Lung (tissue), 12 donors: ENCODE results near the gene ADGRL2. TPM values are rescaled to one million over a fixed set of nuclear protein-coding genes. Genes with fewer than 3 reads are reported as not detected.
"Not testable (repeated sequence)": the region's sequence is repeated elsewhere in the genome, so short reads cannot be mapped to it uniquely, and the experiment has no call there.

Experiments
- ATAC-seq: fragments of 200-7000 bp; cut with Tn5 transposase; one replicate; pipeline ENCODE4 v1.9.1; 2020; ENCODE audit warnings: moderate number of reproducible peaks; ENCODE audit not compliant: insufficient read depth, low FRiP score
- DNase-seq, 3 donors: peaks; one replicate each; pipeline ENCODE4 v3.0.0-alpha.2; 2013 to 2017
- H3K27ac ChIP-seq, 2 donors: one replicate each; pipeline ENCODE4 v1.5.1; 2013; ENCODE audit warnings: mild to moderate bottlenecking in 2 of 2, moderate library complexity in 2 of 2, control low read depth in 1 of 2, inconsistent platforms in 1 of 2, low read depth in 1 of 2, low read length in 1 of 2
- H3K27me3 ChIP-seq, 3 donors: one replicate each; pipeline ENCODE4 v1.5.1; 2013; ENCODE audit warnings: low read length in 2 of 3; ENCODE audit not compliant: control insufficient read depth in 3 of 3, insufficient read depth in 3 of 3
- H3K36me3 ChIP-seq, 4 donors: one replicate each; pipeline ENCODE4 v1.5.1; 2013; ENCODE audit warnings: low read length in 4 of 4, mild to moderate bottlenecking in 1 of 4, moderate library complexity in 1 of 4; ENCODE audit not compliant: control insufficient read depth in 4 of 4, insufficient read depth in 4 of 4
- H3K4me1 ChIP-seq, 5 donors: one replicate each; pipeline ENCODE4 v1.5.1; 2013; ENCODE audit warnings: low read length in 5 of 5, mild to moderate bottlenecking in 2 of 5, moderate library complexity in 1 of 5; ENCODE audit not compliant: control insufficient read depth in 5 of 5, insufficient read depth in 5 of 5
- H3K4me3 ChIP-seq: one replicate; pipeline ENCODE4 v1.5.1; 2013; ENCODE audit warnings: mild to moderate bottlenecking, control low read depth, moderate library complexity
- H3K9ac ChIP-seq, 2 donors: one replicate each; pipeline ENCODE4 v1.5.1; 2013; ENCODE audit warnings: low read length in 2 of 2, control low read depth in 1 of 2; ENCODE audit not compliant: insufficient read depth in 1 of 2
- H3K9me3 ChIP-seq, 4 donors: one replicate each; pipeline ENCODE4 v1.5.1; 2013; ENCODE audit warnings: low read length in 3 of 4, mild to moderate bottlenecking in 1 of 4, moderate library complexity in 1 of 4; ENCODE audit not compliant: control insufficient read depth in 4 of 4, insufficient read depth in 3 of 4
- WGBS, 2 donors: extraction: QIAGEN DNeasy Blood & Tissue Kit; methylation state at CpG; one replicate each; pipeline ENCODE4 v1.1.7; 2013; 5-methylcytosine and 5-hydroxymethylcytosine counted together
- polyA plus RNA-seq, 2 donors: library from polyadenylated mRNA; stranded (reverse); fragments of 200-250 nt; gene quantifications; one replicate each; pipeline ENCODE4 v1.2.1, GENCODE V29; 2013
- total RNA-seq, 2 donors: library from RNA; depleted of rRNA in 1 of 2; stranded (reverse); fragments of >200 nt in 1 of 2; gene quantifications; one replicate each; pipeline ENCODE4 v1.2.1, GENCODE V29; 2014 to 2021
- TF ChIP-seq, protein P1 (sequence below): IDR thresholded peaks from 2 replicates; pipeline ENCODE4 v1.5.1; 2012; ENCODE audit warnings: mild to moderate bottlenecking; ENCODE audit errors: control extremely low read depth, extremely low read depth
- donor health status: control.
- donor health status: control.
- donor health status: Bipolar disorder and iron deficiency.
- donor health status: healthy.
- donor health status: DM: yes; HTN: yes; CAD: no.

The ADGRL2 gene
- total and polyA plus RNA-seq, 4 donors: 32.5 to 421 (median 72.1) TPM

DNA sequence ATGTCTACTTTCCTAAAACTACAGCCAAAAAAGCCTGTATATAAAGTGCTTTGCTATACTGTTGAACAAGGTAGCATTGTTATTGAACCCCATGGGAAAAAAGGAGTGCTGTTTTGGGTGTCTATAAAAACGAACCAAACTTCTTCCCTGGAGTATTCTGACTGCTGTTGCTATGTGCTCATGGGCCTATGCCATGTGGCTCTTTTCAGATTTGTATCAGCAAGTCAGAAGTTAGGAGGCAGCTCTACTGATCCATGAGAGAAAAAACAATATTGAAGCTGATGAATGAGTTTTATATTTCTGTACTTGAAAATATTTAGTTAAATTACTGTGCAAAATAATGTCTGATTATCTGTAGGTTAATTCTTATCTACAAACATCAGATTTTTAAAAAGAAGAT, 66.5 kb downstream of the ADGRL2 start:
- DNase-seq (no peak), ATAC-seq (no peak)
- H3K4me3 ChIP-seq: no peak overlapping the region
- WGBS, 2 donors: 11 to 25% methylated on average over 1 of the region's 1 CpG
- no peak overlapping the region for H3K27ac ChIP-seq
- H3K36me3 ChIP-seq: peaks cover 0 to 3% (median 0%) of the 10 kb centered on the region in 4 donors
- TF ChIP-seq, protein P1, sequence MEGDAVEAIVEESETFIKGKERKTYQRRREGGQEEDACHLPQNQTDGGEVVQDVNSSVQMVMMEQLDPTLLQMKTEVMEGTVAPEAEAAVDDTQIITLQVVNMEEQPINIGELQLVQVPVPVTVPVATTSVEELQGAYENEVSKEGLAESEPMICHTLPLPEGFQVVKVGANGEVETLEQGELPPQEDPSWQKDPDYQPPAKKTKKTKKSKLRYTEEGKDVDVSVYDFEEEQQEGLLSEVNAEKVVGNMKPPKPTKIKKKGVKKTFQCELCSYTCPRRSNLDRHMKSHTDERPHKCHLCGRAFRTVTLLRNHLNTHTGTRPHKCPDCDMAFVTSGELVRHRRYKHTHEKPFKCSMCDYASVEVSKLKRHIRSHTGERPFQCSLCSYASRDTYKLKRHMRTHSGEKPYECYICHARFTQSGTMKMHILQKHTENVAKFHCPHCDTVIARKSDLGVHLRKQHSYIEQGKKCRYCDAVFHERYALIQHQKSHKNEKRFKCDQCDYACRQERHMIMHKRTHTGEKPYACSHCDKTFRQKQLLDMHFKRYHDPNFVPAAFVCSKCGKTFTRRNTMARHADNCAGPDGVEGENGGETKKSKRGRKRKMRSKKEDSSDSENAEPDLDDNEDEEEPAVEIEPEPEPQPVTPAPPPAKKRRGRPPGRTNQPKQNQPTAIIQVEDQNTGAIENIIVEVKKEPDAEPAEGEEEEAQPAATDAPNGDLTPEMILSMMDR: no peak
- no peaks in the 10 kb centered on the region for H3K27me3 ChIP-seq
- H3K9me3 ChIP-seq: no peaks in the 10 kb centered on the region
- H3K4me1 ChIP-seq: peaks cover 0 to 3% (median 0%) of the 10 kb centered on the region in 5 donors
- no peak overlapping the region for H3K9ac ChIP-seq

DNA sequence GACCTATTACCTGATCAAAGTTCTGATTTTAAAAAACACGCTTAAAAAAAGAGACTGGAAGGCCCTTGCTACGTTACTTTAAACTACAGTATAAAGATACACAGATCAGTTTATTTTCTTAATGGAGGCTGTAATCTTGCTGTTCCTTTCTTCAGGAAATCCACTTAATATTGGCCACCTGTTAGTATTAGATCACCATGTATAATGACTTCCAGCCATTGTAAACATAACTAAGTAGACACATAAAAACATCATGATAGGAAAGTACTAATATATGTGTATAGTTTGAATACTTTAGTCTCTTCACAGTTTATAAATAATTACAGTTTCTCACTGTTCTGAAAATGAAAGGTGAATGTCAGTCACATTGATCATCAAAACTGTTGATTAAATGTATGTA, 68.6 kb downstream of the ADGRL2 start:
- TF ChIP-seq, protein P1: no peak
- no peaks in the 10 kb centered on the region for H3K9me3 ChIP-seq
- no peak for ATAC-seq
- H3K36me3 ChIP-seq: peaks cover 0 to 3% (median 0%) of the 10 kb centered on the region in 4 donors
- no peak overlapping the region for H3K27ac ChIP-seq
- H3K4me3 ChIP-seq: no peak overlapping the region
- no peaks in the 10 kb centered on the region for H3K27me3 ChIP-seq
- no peak for DNase-seq
- H3K4me1 ChIP-seq: no peaks in the 10 kb centered on the region
- WGBS, 2 donors: 72 to 85% methylated on average over 2 of the region's 2 CpGs
- no peak overlapping the region for H3K9ac ChIP-seq

DNA sequence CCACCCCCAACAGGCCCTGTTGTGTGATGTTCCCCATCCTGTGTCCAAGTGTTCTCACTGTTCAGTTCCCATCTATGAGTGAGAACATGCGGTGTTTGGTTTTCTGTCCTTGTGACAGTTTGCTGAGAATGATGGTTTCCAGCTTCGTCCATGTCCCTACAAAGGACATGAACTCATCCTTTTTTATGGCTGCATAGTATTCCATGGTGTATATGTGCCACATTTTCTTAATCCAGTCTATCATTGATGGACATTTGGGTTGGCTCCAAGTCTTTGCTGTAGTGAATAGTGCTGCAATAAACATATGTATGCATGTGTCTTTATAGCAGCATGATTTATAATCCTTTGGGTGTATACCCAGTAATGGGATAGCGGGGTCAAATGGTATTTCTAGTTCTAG, 70.4 kb downstream of the ADGRL2 start:
- H3K9me3 ChIP-seq, DNase-seq, H3K27ac ChIP-seq, H3K9ac ChIP-seq, ATAC-seq, H3K27me3 ChIP-seq, H3K4me3 ChIP-seq, H3K36me3 ChIP-seq: not testable (repeated sequence)
- peaks cover 0 to 10% (median 8%) of the 10 kb centered on the region in 5 donors for H3K4me1 ChIP-seq
- WGBS, 2 donors: 78 to 93% methylated on average over 2 to 3 of the region's 3 CpGs

DNA sequence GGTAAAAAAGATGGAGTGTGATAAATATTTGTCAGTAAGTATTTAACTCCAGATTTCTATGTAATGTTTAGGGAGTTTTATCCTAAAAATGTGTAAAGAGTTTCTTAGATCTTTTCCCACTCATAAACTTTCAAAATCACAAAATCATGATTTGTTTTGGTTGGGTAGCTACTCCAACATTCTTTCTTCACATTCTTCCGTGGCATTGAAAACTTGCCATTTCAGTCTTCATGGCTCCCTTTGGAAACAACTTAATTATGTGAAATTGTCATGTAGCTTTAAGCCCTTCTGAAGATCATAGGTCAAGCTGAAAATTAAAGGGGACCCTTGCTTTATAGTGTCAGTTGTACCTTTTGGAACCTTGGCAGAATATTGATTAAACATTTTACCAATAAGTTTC, 73.2 kb downstream of the ADGRL2 start:
- DNase-seq (no peak), ATAC-seq (no peak)
- Histone ChIP-seq H3K4me1 (peaks cover 0 to 34% (median 19%) of the 10 kb centered on the region in 5 donors), H3K27me3 (no peaks in the 10 kb centered on the region), H3K9ac (no peak overlapping the region), H3K4me3 (no peak overlapping the region), H3K36me3 (no peaks in the 10 kb centered on the region), H3K27ac (no peak overlapping the region), H3K9me3 (no peaks in the 10 kb centered on the region)
- WGBS, 2 donors: 38 to 69% methylated on average over 1 of the region's 1 CpG
- TF ChIP-seq, protein P1: no peak
